HS-27A (cell line): ENCODE measurements around the gene OGFOD2.
"Not testable (repeated sequence)": the region's sequence is repeated elsewhere in the genome, so short reads cannot be mapped to it uniquely, and the experiment has no call there.

Experiments
- DNase-seq: peaks from one replicate; pipeline ENCODE4 v3.0.0-alpha.2; 2012; ENCODE audit warnings: low read depth, missing footprints

OGFOD2 gene

DNA sequence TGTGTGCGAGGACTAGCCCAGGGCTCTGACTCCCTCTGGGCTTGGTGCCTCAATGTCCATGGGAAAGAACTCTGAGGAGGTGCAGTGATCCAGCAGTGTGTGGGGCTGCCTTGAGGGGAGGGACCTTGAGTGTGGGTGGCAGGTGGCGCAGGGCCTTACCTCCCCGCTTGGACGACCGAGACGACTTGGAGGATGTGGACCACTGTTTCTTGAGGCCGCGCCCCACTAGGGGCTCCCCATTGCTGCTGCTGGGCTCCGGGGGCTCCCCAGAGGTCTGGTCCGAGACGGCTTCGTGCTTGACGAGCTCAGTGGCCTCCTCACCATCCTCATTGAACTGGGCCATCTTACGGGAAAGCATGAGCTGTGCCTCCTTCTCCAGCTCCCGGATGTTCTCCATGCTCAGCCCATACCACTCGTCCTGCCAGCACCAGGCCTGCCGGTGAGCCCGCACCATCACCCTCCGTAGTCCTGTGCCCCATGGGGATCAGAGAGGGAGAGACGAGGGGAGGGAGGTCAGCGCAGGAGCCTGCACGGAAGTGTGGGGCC, 30.1 kb downstream of the OGFOD2 start:
- no peak for DNase-seq

DNA sequence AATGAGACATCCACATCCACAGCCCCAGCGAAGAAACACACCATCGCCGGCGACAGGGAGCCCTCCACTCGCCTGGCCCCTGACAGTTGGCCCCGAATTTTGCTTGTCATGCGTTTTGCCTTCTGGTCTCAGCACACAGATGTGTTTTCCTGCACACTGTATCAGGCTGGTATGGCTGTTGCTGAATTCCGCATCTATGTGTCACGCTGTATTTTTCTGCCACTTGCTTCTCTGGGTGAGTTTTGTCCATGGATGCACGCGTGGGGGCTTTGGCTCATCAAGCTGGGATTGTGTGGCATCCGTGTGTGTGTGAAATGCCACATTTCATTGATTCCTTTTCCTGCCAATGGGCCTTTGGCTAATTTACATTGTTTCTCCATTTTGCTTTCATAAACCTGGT, 31.9 kb downstream of the OGFOD2 start:
- DNase-seq: no peak

DNA sequence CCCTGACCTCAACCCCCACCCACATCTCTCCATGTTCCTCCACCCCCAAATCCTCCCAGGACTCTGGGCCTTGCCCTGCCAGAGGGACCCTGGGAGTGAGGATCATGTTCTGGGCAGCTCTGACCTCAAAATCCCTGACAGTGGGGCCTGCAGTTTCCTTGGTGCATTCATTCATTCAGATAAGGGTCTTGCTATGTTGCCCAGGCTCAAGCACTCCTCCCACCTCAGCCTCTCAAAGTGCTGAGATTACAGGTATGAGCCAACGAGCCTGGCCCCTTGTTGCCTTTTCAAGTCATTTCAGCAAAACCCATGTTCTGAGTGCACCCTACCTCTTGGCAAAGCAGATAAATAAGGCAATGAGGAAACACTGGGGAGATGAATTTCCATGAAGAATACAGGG, 35.1 kb downstream of the OGFOD2 start:
- DNase-seq: no peak

DNA sequence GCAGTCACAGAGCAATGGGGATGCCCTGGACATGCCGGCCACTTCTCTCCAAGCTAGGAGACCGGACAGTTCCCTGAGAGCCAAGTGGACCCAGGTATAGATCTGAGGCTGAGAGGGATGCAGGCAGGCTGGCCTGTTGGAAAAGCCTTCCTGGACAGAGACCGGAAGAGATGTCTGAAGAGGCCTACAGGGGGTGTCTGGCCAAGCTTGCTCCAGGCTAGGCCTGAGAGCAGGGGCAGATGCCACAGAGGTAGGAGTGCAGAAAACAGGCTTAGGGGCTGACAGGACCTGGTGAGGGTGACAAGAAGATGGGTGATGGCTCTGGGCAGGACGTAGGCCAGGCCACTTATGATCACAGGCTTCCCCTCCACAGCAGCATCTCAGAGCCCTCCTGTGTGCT, 35.6 kb downstream of the OGFOD2 start:
- no peak for DNase-seq

DNA sequence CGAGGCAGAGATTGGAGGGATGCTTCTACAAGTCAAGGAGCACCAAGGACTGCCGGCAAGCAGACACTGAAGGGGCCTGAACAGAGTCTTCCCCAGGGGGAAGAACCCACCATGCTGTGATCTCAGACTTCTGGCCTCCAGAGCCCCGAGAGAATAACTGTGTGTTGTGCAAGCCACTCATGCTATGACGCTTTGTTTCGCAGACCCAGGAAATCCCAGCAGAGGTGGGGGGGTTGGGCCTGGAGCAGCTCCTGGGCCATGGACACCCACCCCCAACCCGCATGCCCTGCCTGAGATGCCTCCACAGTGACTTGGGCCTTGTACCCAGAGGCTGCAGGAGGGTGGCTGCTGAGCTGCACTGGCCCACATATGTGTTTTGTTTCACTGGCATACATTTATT, 36.7 kb downstream of the OGFOD2 start:
- no peak for DNase-seq

DNA sequence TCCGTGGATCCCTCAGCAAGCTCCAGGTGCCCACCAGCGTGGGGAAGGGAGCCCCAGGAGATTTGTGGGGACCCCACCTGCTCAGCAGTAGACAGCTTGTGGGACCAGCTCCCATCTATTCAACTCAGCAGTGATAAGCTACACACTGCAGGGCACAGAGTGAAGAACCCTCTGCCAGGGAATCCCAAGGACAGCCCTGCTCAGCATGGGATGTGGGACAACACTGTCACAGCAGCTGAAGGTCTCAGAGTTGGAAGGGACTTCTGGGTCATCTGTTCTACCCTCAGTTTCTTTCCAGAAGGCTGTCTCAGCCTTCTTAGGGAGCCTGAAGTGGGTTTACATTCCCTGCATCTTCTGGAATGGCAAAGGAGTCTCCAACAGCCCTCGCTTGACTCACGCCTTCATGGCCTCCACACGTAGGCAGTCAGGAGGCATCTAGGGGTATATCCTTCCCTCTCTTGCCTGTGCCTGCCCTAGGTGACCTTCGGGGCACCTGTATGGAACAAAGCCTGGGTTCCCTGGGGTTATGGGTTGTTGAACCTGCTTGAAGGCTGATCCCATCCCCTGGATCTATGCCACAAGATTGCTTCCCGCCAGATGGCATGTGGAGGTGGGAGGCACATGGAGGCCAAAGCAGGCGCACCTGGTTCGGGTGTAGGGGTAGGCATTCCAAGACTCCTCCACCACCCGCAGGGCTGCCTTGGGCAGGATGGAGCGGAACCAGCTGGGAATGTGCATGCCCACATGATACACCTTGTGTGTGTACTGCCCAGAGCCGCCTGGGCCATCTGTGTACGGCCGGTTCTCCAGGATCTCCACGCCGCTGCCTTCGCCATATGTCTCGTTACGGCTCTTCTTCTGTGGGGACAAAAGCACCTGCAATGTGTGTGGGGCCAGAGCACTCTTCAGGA, 38.4 kb downstream of the OGFOD2 start:
- DNase-seq: no peak

DNA sequence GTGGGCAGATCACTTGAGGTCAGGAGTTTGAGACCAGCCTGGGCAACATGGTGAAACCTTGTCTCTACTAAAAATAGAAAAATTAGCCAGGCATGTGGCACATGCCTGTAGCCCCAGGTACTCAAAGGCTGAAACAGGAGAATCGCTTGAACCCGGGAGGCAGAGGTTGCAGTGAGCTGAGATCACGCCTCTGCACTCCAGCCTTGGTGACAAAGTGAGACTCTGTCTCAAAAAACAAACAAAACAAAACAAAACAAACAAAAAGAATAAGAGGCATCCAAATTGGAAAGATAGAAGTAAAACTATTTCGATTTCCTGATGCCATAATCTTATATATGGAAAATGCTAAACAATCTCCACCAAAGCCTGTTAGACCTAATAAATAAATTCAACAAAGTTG, 39.4 kb downstream of the OGFOD2 start:
- not testable (repeated sequence) for DNase-seq

DNA sequence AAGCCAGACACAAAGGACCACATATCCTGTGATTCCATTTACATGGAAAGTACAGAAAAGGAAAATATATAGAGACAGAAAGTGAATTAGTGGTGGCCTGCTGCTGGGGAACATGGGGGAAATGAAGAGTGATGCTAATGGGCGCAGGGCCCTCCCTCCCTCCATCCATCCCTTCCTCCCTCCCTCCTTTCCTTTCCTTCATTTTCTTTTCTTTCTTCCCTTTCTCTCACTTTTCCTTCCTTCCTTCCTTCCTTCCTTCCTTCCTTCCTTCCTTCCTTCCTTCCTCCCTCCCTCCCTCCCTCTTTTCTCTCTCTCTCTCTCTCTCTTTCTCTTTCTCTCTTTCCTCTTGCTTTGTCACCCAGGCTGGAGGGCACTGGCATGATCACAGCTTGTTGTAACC, 42.7 kb downstream of the OGFOD2 start:
- no peak for DNase-seq

DNA sequence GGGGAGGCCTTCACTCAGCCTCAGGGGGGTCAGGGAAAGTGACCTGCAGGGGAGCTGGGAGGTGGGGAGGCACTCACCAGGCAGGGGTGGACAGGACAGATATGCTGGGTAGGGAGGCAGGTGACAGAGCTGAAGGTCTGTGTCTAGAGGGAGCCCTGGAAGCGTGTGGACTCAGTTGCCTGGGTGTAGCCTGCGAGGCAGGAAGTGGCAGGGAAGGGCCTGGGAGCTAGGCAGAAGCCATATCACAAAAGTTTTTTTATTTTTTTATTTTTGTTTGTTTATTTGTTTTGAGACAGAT, 44.7 kb downstream of the OGFOD2 start:
- no peak for DNase-seq

DNA sequence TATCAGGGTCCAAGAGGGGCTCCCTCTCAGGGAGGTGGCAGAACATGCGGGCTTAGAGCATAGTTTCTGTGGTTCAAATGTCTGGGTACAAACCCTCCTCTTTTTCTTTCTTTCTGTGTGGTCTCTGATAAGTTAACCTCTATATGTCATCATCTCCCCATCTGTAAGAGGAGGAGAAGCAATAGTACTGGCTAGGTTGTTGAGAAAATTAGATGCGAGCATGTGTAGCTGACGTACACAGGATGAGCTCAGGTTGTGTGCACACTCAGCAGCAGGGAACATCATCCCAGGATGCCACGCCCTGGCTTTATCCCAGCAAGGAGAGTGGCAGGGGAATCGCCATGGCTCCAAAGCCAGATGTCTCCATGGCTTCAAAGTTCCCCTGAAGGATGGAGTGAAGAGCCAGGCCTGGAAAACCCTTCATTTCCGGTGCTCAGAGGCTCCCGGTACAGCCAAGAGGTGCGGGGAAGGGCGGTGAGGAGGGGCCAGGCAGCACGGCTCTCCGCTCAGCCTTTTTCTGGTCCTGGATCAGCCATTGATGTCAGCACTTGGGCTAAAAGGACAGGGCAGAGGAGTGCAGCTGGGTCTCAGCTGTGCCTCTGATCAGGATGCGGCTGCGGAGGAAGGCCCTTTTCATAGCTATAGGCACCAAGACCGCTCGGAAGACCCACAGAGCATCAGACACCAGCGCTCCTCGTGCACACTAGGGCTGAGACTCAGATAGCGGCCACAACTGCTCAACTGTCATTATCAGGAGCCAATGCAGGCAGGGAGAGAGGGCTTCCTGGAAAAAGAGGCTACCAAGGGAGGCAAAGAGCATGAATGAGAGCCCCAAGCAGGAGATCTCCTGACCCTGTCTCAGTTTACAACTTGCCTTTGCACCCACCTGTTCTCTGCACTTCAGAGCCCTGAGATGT, 46.9 kb downstream of the OGFOD2 start:
- DNase-seq: no peak

DNA sequence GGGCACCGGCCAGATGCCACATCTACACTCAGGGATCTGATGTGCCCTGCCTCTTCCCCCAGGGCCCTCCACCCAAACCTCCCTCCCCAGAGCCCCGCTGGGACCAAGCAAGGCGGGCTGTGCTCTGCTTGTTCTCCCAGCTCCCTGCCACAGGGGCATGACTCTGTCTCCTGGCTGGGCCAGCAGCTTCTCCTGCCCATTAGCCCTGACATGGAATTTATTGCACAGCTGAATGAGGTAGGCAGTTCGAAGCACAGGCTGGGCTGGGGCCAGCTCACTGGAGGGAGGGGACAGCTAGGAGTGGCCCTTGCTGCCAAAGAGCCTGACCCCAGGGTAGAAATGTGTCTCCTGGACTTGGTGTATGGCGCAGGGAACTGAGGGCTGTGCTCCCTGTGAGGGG, 47.8 kb downstream of the OGFOD2 start:
- DNase-seq: no peak

DNA sequence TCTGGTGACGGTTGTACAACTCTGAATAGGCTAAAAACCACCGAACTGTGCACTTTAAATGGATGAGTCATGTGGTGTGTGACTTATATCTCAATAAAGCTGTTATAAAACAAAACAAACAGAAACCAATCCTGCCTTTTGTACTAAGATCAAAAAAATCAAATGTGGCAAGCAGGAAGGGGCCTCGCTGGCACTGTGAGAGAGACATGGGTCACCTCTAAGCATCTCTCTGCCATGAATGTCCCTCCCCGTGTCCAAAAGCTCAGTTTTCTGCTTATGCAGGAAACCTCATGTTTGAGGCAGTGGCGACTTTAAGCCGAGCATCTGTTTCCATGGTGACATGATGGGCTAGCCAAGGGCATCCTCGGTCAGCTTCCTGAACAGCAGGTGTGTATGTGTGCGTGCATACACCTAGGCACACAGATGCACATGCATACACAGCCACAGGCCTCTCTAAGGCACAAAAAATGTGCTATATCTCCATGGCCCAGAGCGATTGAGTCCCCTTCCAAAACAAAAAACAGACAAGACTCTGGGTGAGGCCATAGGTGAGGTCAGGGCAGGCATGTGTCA, 49.9 kb downstream of the OGFOD2 start:
- no peak for DNase-seq

DNA sequence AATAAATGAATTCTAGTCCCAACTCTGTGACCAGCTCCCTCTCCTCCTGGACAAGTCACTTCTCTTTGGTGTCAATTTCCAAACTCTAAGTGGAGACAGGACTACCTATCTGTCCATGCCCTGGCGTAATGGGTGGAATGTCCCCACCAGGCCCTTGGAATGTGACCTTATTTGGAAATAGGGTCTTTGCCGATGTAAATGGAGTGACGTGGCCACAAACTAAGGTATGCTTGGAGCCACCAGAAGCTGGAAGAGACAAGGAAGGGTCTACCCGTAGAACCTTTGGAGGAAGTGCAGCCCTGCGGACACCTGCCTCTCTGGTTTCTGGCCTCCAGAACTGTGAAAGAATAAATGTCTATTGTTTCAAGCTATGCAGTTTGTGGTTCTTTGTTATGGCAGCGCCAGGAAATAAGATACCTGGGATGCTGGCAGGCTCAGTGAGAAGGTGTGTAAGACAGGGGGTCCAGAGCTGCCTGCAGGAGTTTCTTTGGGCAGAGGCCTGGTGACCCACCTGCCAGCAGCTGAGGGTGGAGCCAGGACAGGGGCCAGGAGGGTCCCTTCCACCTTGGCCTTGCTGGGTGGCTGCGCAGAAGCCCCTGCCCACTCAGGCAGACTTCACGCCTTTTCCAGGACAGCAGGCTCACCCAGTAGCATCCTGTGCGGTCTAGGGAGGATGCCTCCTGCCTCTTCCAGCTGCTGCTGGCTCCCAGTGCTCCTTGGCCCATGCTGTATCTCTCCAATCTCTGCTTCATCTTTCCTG, 51.2 kb downstream of the OGFOD2 start:
- DNase-seq: no peak

DNA sequence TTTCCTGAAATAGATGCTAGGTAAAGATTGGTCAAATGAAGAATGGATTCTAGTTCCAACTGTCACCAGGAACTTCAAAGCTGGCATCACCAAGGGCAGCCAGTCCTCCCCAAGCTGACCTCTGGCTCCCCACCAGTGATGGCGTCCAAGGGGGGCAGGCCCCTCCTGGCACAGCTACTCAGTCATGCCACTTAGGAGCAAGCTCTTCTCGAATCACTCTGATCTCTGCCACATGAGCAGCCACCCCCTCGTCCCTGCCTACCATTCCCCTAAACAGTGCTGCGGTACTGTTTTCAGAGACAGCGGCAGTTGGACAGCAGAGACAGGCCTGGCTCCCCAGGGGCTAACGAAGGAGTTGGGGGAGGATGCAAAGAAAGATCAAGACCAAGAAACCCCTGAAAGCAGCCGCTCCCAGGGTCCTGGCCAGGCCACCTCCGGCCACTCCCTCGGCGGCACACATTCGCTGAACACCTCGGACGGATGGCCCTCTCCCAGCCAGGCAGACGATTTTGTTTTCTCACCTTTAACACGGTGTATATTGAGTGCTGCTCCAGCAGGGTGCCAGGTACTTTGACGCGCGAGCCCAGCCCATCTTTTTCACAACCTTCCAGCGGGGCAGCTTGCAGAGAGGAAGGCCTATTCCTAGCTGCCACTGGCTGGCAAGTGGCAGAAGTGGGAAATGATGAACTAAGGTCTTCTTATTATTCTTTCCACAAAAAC, 52.8 kb downstream of the OGFOD2 start:
- no peak for DNase-seq

DNA sequence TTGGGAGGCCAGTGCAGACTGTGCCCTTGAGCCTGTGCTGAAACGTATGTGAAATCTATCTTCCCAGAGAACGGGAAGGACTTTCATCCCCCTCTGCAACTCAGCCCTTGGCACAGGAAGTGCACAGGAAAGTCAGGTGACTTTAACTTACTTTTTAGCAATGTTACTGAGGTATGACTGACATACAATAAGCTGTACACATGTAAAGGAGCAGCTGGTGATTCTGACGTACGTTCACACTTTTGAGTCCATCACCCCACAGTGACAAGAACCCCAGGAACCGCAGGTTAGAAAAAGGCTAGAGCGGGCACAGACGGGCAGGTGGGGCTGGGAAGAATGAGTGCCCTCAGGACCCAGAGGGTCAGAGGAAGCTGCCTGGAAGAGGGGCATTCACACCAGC, 53.4 kb downstream of the OGFOD2 start:
- no peak for DNase-seq

DNA sequence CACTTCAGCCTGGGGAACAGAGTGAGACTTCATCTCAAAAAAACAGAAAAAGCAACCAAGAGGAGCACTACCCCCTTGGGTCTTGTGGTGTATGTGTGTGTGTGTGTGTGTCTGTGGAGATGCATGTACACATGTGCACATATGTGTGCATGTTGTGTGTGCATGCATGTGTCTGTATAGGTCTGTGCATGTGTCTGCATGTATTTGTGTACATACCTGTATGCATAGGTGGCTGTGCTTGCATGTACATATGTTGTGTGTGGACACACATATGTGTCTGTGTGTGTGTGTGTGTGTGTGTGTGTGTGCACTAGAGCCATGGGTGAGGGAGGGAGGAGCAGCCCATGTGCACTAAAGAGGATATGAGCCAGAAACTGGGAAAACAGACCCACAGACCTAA, 54.5 kb downstream of the OGFOD2 start:
- no peak for DNase-seq
